Measurements from ENCODE around the gene NDE1.

NDE1 gene

GRCh38 chr16:15739464-15739863 is 89.4 kb downstream of the NDE1 start:
- TF ChIP-seq, protein P1, sequence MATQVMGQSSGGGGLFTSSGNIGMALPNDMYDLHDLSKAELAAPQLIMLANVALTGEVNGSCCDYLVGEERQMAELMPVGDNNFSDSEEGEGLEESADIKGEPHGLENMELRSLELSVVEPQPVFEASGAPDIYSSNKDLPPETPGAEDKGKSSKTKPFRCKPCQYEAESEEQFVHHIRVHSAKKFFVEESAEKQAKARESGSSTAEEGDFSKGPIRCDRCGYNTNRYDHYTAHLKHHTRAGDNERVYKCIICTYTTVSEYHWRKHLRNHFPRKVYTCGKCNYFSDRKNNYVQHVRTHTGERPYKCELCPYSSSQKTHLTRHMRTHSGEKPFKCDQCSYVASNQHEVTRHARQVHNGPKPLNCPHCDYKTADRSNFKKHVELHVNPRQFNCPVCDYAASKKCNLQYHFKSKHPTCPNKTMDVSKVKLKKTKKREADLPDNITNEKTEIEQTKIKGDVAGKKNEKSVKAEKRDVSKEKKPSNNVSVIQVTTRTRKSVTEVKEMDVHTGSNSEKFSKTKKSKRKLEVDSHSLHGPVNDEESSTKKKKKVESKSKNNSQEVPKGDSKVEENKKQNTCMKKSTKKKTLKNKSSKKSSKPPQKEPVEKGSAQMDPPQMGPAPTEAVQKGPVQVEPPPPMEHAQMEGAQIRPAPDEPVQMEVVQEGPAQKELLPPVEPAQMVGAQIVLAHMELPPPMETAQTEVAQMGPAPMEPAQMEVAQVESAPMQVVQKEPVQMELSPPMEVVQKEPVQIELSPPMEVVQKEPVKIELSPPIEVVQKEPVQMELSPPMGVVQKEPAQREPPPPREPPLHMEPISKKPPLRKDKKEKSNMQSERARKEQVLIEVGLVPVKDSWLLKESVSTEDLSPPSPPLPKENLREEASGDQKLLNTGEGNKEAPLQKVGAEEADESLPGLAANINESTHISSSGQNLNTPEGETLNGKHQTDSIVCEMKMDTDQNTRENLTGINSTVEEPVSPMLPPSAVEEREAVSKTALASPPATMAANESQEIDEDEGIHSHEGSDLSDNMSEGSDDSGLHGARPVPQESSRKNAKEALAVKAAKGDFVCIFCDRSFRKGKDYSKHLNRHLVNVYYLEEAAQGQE (IDR thresholded peaks at IDR 0.05; ENCODE audit: insufficient read depth in 1 of 2, low read depth in 2 of 2, low read length in 2 of 2) = no peak
- no peak for TF ChIP-seq FOXP2 (optimal IDR thresholded peaks at IDR 0.05; ENCODE audit: borderline replicate concordance, extremely low read depth, extremely low read length, insufficient read depth)
- no peak for TF ChIP-seq TAF1 (IDR thresholded peaks at IDR 0.05; ENCODE audit: borderline replicate concordance, insufficient read depth, low read length)
- no peak for TF ChIP-seq SIN3A (IDR thresholded peaks at IDR 0.05; ENCODE audit: borderline replicate concordance, insufficient read depth, low read length)
- no peak for TF ChIP-seq POLR2AphosphoS5 (IDR thresholded peaks at IDR 0.05; ENCODE audit: low read depth, low read length)

DNA sequence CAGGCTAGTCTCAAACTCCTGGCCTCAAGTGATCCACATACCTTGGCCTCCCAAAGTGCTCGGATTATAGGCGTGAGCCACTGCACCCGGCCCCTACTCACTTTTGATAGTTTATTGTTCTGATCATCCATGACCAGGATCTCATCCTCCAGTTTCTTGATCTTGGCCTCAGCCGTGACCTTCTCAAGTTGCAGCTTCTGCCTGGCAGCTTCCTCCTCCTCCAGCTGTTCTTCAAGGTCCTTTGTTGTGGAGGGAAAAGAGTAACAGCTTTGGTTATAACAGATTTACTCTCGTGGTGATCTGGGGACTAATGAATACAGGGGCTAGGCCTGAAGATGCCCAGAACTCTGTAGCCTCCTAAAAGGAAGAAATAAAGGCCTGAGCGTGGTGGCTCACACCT is 89.9 kb downstream of the NDE1 start:
- TF ChIP-seq SIN3A (IDR thresholded peaks at IDR 0.05; ENCODE audit: borderline replicate concordance, insufficient read depth, low read length) = no peak

DNA sequence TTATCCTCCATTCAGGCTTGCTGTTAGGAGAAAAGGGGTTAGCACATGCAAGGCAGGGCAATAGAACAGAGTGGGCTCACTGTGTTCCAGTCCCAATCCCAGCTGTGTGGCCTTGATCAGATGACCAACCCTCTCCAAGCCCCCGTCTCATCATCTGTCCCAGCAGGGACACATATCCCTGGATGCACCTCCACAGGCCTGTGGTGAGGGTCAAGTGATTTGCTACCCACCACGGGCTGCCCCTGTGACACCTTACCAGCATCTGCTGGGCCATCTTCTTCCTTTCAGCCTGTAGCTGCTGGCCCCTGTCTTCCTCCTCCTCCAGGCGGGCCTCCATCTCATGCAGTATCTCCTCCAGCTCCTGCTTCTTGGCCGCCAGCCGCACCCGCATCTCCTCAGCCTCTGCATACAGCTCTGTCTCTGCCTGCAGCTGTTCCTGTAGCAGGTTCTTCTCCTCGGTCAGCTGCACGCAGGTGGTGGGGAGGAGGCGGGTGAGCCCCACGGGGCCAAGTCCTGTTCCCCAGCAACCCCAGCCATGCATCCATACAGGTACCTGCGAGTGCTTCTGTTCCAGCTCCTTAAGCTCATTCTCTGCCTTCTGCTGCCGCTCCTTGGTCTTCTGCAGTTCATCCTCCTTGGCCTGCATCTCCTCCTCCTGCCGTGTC is 91.3 kb downstream of the NDE1 start:
- no peak for TF ChIP-seq TAF1 (IDR thresholded peaks at IDR 0.05; ENCODE audit: borderline replicate concordance, insufficient read depth, low read length)

GRCh38 chr16:15742716-15743115 is 92.7 kb downstream of the NDE1 start:
- TF ChIP-seq, protein P1 (IDR thresholded peaks at IDR 0.05; ENCODE audit: insufficient read depth in 1 of 2, low read depth in 2 of 2, low read length in 2 of 2) = no peak
- TF ChIP-seq SIN3A (IDR thresholded peaks at IDR 0.05; ENCODE audit: borderline replicate concordance, insufficient read depth, low read length) = no peak
- TF ChIP-seq TAF1 (IDR thresholded peaks at IDR 0.05; ENCODE audit: borderline replicate concordance, insufficient read depth, low read length) = no peak
- TF ChIP-seq POLR2AphosphoS5 (IDR thresholded peaks at IDR 0.05; ENCODE audit: low read depth, low read length) = no peak
- TF ChIP-seq FOXP2 (optimal IDR thresholded peaks at IDR 0.05; ENCODE audit: borderline replicate concordance, extremely low read depth, extremely low read length, insufficient read depth) = no peak

GRCh38 chr16:15743657-15744056 is 93.6 kb downstream of the NDE1 start:
- TF ChIP-seq POLR2AphosphoS5 (IDR thresholded peaks at IDR 0.05; ENCODE audit: low read depth, low read length) (no peak), FOXP2 (optimal IDR thresholded peaks at IDR 0.05; ENCODE audit: borderline replicate concordance, extremely low read depth, extremely low read length, insufficient read depth) (no peak), TAF1 (IDR thresholded peaks at IDR 0.05; ENCODE audit: borderline replicate concordance, insufficient read depth, low read length) (no peak), SIN3A (IDR thresholded peaks at IDR 0.05; ENCODE audit: borderline replicate concordance, insufficient read depth, low read length) (no peak)
- TF ChIP-seq, protein P1 (IDR thresholded peaks at IDR 0.05; ENCODE audit: insufficient read depth in 1 of 2, low read depth in 2 of 2, low read length in 2 of 2) = no peak

DNA sequence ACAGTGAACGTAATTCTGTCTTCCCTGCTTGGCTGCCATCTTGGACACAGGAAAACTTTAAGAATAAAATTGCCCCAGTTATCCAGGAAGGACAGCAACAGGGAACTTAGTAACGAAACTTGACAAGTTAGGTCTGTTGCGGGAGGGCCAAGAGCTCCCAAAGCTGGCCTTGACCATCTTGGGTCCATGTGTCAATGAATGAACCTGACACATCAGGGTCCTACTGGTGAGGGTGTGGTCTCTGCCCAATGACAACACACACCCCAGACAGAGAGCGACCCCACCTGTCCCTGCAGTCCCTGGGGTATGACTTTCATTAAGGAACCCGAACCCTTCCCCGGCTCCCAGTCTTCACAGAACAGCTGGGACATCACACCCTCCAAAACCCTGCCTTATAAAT is 96.3 kb downstream of the NDE1 start:
- TF ChIP-seq SIN3A (IDR thresholded peaks at IDR 0.05; ENCODE audit: borderline replicate concordance, insufficient read depth, low read length) (no peak), POLR2AphosphoS5 (IDR thresholded peaks at IDR 0.05; ENCODE audit: low read depth, low read length) (no peak), TAF1 (IDR thresholded peaks at IDR 0.05; ENCODE audit: borderline replicate concordance, insufficient read depth, low read length) (no peak)
- TF ChIP-seq, protein P1 (IDR thresholded peaks at IDR 0.05; ENCODE audit: insufficient read depth in 1 of 2, low read depth in 2 of 2, low read length in 2 of 2) = no peak

Measured in PFSK-1 (cell line).